Lower leg skin (tissue), 4 donors: ENCODE measurements around the gene DLGAP1. TPM values are rescaled to one million over a fixed set of nuclear protein-coding genes. Genes with fewer than 3 reads are reported as not detected.

ENCODE experiments used
- DNase-seq, 2 donors: peaks; one replicate each; pipeline ENCODE4 v3.0.0-alpha.2; 2019; ENCODE audit warnings: low spot score in 2 of 2
- H3K4me3 ChIP-seq: fragments of 200-600 bp; sonication (generic); 2 replicates; pipeline ENCODE4 v1.5.1; 2017; ENCODE audit warnings: mild to moderate bottlenecking, low read depth; ENCODE audit not compliant: poor library complexity, severe bottlenecking
- CTCF ChIP-seq, 3 donors: fragments of 450-650 bp; IDR thresholded peaks; one replicate each; pipeline ENCODE4 v1.5.1; 2016; ENCODE audit warnings: antibody characterized with exemption in 3 of 3, mild to moderate bottlenecking in 3 of 3, moderate library complexity in 2 of 3
- POLR2A ChIP-seq, 2 donors: fragments of 450-650 bp; IDR thresholded peaks; one replicate each; pipeline ENCODE4 v1.6.1; 2016 to 2017; ENCODE audit warnings: antibody characterized with exemption in 2 of 2, mild to moderate bottlenecking in 1 of 2, moderate library complexity in 1 of 2
- WGBS, 2 donors: methylation state at CpG; one replicate each; pipeline ENCODE4 v1.1.5; 2018; 5-methylcytosine and 5-hydroxymethylcytosine counted together
- intact Hi-C: fragments of 100-400 bp; cut with DNase I; formaldehyde crosslinking; loops from one replicate; pipeline ENCODE4 v1.15.0; 2023; ENCODE audit warnings: low total_unique reads
- total RNA-seq, 4 donors: library from RNA; depleted of rRNA; stranded (reverse); fragments of >200 nt; gene quantifications; one replicate each; pipeline ENCODE4 v1.1.0, GENCODE V29; 2016

DLGAP1 gene
- total RNA-seq, 4 donors from 2014 or later = 0.34 to 1.3 (median 0.82) TPM

DNA sequence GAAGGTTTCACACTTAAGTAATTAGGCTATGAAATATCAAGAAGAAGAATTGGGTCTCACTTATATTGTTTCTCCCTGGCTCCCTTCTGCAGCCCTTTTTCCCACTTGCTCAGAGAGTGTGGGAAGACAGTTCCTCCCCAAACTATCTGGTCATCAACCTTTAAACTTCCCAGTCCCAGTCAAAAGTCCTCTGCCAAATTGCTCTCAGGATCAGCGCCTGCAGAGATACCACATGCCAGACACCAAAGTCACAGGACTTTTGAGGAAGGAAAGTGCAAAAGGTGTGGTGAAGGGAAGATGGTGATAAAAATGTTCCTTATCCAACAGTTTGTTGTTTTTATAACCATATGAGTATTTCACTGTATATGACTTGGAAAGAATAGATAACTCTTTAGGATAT, 51.3 kb downstream of the DLGAP1 start:
- no peak for DNase-seq
- 79 to 82% methylated on average over 1 of the region's 1 CpG for WGBS, 2 donors
- no peak overlapping the region for H3K4me3 ChIP-seq
- intact Hi-C loops = no loop called here
- TF ChIP-seq CTCF (IDR thresholded peaks at IDR 0.05) (no peak), POLR2A (IDR thresholded peaks at IDR 0.05) (no peak)

- WGBS, 2 donors = 10 to 16% methylated on average over 1 of the region's 1 CpG
- TF ChIP-seq CTCF (IDR thresholded peaks at IDR 0.05) = no peak
- TF ChIP-seq POLR2A (IDR thresholded peaks at IDR 0.05) = no peak
- DNase-seq = no peak
- intact Hi-C loops = no loop called here
- H3K4me3 ChIP-seq = no peak overlapping the region
Measured at GRCh38 chr18:4400911-4401310, 54.2 kb downstream of the DLGAP1 start.

- no peak for DNase-seq
- WGBS, 2 donors = 59 to 66% methylated on average over 5 of the region's 5 CpGs
- TF ChIP-seq POLR2A (IDR thresholded peaks at IDR 0.05) (no peak), CTCF (IDR thresholded peaks at IDR 0.05) (no peak)
- no peak overlapping the region for H3K4me3 ChIP-seq
- intact Hi-C loops = no loop called here
Measured at GRCh38 chr18:4399929-4400328, 55.2 kb downstream of the DLGAP1 start.

- intact Hi-C loops = no loop called here
- H3K4me3 ChIP-seq = no peak overlapping the region
- no peak for TF ChIP-seq POLR2A (IDR thresholded peaks at IDR 0.05)
- TF ChIP-seq CTCF (IDR thresholded peaks at IDR 0.05) = no peak
- DNase-seq = no peak
- WGBS, 2 donors = 74 to 77% methylated on average over 4 of the region's 4 CpGs
Measured at GRCh38 chr18:4394700-4395099, 60.4 kb downstream of the DLGAP1 start.

- DNase-seq = no peak
- TF ChIP-seq POLR2A (IDR thresholded peaks at IDR 0.05) (no peak), CTCF (IDR thresholded peaks at IDR 0.05) (no peak)
- no peak overlapping the region for H3K4me3 ChIP-seq
- WGBS, 2 donors = 57 to 59% methylated on average over 6 of the region's 6 CpGs
- intact Hi-C loops = no loop called here
Measured at GRCh38 chr18:4391859-4392258, 63.2 kb downstream of the DLGAP1 start.

- H3K4me3 ChIP-seq = no peak overlapping the region
- DNase-seq = no peak
- TF ChIP-seq POLR2A (IDR thresholded peaks at IDR 0.05) = no peak
- no peak for TF ChIP-seq CTCF (IDR thresholded peaks at IDR 0.05)
- intact Hi-C loops = no loop called here
- WGBS, 2 donors = 60 to 62% methylated on average over 3 of the region's 3 CpGs
Measured at GRCh38 chr18:4385876-4386275, 69.2 kb downstream of the DLGAP1 start.
